Measurements from ENCODE around the gene IQGAP2.

IQGAP2 gene

DNA sequence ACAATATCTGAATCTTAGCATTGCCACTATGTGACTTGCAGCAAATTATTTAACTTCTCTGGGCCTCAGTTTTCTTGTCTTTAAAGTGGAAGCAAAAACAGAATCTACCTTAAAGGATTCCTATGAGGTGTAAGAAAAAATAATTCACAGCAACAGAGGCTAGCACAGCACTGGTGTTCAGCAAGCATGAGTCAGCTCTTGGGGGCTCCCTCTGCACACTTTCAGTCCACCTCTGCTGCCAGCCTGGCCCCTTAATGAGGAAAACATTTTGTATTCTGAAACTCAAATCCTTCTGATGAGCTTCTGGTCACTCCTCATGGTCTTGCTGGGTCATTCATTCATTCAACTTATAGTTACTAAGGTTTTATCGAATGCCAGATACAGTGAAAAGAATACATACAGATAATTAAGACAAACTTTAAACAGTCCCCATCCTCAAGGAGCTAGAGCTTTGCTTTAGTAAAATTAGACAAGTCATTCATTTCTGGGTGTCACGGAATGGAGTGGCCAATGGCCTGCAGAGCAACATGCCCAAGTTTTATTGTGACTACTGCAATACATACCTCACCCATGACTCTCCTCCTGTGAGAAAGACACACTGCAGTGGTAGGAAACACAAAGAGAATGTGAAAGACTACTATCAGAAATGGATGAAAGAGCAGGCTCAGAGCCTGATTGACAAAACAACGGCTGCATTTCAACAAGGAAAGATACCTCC, 26.8 kb upstream of the IQGAP2 start:
- TF ChIP-seq RAD21 (IDR thresholded peaks at IDR 0.05; ENCODE audit: low read depth): no peak
- TF ChIP-seq YY1 (IDR thresholded peaks at IDR 0.05; ENCODE audit: low read depth): no peak
- no peak for TF ChIP-seq TAF1 (IDR thresholded peaks at IDR 0.05; ENCODE audit: low read depth)
- TF ChIP-seq, protein P1, sequence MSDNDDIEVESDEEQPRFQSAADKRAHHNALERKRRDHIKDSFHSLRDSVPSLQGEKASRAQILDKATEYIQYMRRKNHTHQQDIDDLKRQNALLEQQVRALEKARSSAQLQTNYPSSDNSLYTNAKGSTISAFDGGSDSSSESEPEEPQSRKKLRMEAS (IDR thresholded peaks at IDR 0.05): no peak
- TF ChIP-seq, protein P2, sequence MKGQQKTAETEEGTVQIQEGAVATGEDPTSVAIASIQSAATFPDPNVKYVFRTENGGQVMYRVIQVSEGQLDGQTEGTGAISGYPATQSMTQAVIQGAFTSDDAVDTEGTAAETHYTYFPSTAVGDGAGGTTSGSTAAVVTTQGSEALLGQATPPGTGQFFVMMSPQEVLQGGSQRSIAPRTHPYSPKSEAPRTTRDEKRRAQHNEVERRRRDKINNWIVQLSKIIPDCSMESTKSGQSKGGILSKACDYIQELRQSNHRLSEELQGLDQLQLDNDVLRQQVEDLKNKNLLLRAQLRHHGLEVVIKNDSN (IDR thresholded peaks at IDR 0.05): no peak
- no peak for TF ChIP-seq EGR1 (IDR thresholded peaks at IDR 0.05)
- TF ChIP-seq NFIC (IDR thresholded peaks at IDR 0.05): no peak
- TF ChIP-seq CEBPB (IDR thresholded peaks at IDR 0.05): no peak
- no peak for TF ChIP-seq CREB1 (IDR thresholded peaks at IDR 0.05; ENCODE audit: low read depth)
- no peak for TF ChIP-seq TEAD4 (IDR thresholded peaks at IDR 0.05)
- TF ChIP-seq EP300 (IDR thresholded peaks at IDR 0.05; ENCODE audit: borderline replicate concordance): no peak

DNA sequence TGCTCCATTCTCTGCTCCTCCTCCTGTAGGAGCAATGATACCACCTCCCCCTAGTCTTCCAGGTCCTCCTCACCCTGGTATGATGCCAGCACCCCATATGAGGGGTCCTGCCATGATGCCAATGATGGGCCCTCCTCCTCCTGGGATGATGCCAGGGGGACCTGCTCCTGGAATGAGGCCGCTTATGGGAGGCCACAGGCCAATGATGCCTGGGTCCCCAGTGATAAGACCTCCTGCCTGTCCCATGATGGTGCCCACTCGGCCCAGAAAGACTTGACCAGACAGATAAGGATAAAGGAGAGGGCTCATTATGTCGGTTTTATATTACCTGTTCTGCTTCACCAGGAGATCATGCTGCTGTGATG, 26.2 kb upstream of the IQGAP2 start:
- no peak for TF ChIP-seq TCF12 (IDR thresholded peaks at IDR 0.05; ENCODE audit: low read depth)
- TF ChIP-seq RAD21 (IDR thresholded peaks at IDR 0.05; ENCODE audit: low read depth): no peak
- no peak for TF ChIP-seq EP300 (IDR thresholded peaks at IDR 0.05; ENCODE audit: borderline replicate concordance)
- TF ChIP-seq, protein P1 (IDR thresholded peaks at IDR 0.05): no peak
- no peak for TF ChIP-seq CEBPB (IDR thresholded peaks at IDR 0.05)
- TF ChIP-seq ZBTB7A (IDR thresholded peaks at IDR 0.05; ENCODE audit: low read depth): no peak
- no peak for TF ChIP-seq FOXM1 (IDR thresholded peaks at IDR 0.05; ENCODE audit: borderline replicate concordance, low read depth)
- TF ChIP-seq TEAD4 (IDR thresholded peaks at IDR 0.05): no peak
- TF ChIP-seq, protein P3, sequence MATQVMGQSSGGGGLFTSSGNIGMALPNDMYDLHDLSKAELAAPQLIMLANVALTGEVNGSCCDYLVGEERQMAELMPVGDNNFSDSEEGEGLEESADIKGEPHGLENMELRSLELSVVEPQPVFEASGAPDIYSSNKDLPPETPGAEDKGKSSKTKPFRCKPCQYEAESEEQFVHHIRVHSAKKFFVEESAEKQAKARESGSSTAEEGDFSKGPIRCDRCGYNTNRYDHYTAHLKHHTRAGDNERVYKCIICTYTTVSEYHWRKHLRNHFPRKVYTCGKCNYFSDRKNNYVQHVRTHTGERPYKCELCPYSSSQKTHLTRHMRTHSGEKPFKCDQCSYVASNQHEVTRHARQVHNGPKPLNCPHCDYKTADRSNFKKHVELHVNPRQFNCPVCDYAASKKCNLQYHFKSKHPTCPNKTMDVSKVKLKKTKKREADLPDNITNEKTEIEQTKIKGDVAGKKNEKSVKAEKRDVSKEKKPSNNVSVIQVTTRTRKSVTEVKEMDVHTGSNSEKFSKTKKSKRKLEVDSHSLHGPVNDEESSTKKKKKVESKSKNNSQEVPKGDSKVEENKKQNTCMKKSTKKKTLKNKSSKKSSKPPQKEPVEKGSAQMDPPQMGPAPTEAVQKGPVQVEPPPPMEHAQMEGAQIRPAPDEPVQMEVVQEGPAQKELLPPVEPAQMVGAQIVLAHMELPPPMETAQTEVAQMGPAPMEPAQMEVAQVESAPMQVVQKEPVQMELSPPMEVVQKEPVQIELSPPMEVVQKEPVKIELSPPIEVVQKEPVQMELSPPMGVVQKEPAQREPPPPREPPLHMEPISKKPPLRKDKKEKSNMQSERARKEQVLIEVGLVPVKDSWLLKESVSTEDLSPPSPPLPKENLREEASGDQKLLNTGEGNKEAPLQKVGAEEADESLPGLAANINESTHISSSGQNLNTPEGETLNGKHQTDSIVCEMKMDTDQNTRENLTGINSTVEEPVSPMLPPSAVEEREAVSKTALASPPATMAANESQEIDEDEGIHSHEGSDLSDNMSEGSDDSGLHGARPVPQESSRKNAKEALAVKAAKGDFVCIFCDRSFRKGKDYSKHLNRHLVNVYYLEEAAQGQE (IDR thresholded peaks at IDR 0.05; ENCODE audit: low read depth): no peak
- no peak for TF ChIP-seq EGR1 (IDR thresholded peaks at IDR 0.05)
- no peak for TF ChIP-seq CREB1 (IDR thresholded peaks at IDR 0.05; ENCODE audit: low read depth)
- TF ChIP-seq NFIC (IDR thresholded peaks at IDR 0.05): no peak
- TF ChIP-seq, protein P2 (IDR thresholded peaks at IDR 0.05): no peak
- no peak for TF ChIP-seq TAF1 (IDR thresholded peaks at IDR 0.05; ENCODE audit: low read depth)
- no peak for TF ChIP-seq YY1 (IDR thresholded peaks at IDR 0.05; ENCODE audit: low read depth)

DNA sequence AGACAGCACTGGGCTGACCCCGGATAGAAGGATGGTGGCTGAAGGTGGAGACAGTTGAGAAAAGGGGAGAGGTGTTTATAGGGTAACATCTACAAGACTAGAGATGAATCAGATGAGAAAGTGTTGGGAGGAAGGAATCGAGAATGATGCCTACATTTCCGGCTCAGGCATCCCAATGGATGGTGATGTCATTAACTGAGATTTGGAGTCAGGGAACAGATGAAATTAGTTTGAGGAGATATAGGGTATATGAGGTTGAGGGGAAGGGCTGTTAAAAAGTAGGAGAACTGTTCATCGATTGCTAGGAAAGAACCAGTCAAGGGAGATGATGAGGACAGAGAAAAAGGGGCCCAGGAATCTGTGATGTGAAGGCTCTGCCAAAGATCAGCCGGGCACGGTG, 24.7 kb upstream of the IQGAP2 start:
- TF ChIP-seq YY1 (IDR thresholded peaks at IDR 0.05; ENCODE audit: low read depth): no peak
- no peak for TF ChIP-seq CEBPB (IDR thresholded peaks at IDR 0.05)

DNA sequence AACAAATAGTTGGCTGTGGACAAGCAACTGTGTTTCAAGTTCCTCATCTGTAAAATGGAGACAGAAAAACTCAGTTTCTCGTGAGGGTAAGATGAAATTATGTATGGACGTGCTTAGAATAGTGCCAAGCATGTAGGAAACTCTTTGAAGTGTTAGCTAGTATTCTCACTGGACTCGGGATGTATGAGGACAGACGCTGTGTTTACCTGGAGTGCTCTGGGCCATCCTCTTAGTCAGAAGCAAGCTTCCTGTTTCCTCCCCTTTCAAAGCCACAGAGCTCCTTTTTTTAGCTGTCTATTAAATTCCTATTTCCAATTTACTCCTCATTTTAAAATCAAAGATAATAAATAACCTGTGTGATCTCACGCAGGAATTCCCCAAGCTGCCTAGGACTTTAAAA, 23.8 kb upstream of the IQGAP2 start:
- TF ChIP-seq NFIC (IDR thresholded peaks at IDR 0.05) (no peak), CREB1 (IDR thresholded peaks at IDR 0.05; ENCODE audit: low read depth) (no peak), TEAD4 (IDR thresholded peaks at IDR 0.05) (no peak), ZBTB7A (IDR thresholded peaks at IDR 0.05; ENCODE audit: low read depth) (no peak), CEBPB (IDR thresholded peaks at IDR 0.05) (no peak), EP300 (IDR thresholded peaks at IDR 0.05; ENCODE audit: borderline replicate concordance) (no peak), EGR1 (IDR thresholded peaks at IDR 0.05) (no peak), RAD21 (IDR thresholded peaks at IDR 0.05; ENCODE audit: low read depth) (no peak), FOXM1 (IDR thresholded peaks at IDR 0.05; ENCODE audit: borderline replicate concordance, low read depth) (no peak), TCF12 (IDR thresholded peaks at IDR 0.05; ENCODE audit: low read depth) (no peak), TAF1 (IDR thresholded peaks at IDR 0.05; ENCODE audit: low read depth) (no peak), YY1 (IDR thresholded peaks at IDR 0.05; ENCODE audit: low read depth) (no peak)
- TF ChIP-seq, protein P3 (IDR thresholded peaks at IDR 0.05; ENCODE audit: low read depth): no peak
- TF ChIP-seq, protein P2 (IDR thresholded peaks at IDR 0.05): no peak
- TF ChIP-seq, protein P1 (IDR thresholded peaks at IDR 0.05): no peak

DNA sequence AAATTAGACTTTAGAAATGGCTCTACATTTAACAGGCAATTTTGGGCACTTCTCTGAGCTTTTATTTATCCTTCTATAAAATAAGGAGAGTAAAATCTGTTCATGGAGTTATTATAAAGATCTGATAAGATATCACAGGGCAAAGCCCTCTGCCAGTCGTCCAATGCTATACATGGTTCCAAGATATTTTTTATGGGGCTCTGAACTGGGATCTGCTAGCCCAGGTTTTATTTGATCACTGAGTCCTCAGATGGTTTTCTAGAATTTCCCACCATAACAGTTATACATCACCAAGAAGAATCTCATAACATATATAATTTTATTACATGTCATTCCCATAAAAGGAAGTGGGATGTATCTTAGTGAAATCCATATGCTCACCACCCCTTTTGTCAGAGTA, 23.2 kb upstream of the IQGAP2 start:
- TF ChIP-seq RAD21 (IDR thresholded peaks at IDR 0.05; ENCODE audit: low read depth) (no peak), ZBTB7A (IDR thresholded peaks at IDR 0.05; ENCODE audit: low read depth) (no peak), CREB1 (IDR thresholded peaks at IDR 0.05; ENCODE audit: low read depth) (no peak), NFIC (IDR thresholded peaks at IDR 0.05) (no peak)
- TF ChIP-seq, protein P2 (IDR thresholded peaks at IDR 0.05): no peak
